ENCODE data around the gene GARIN5A. TPM values are rescaled to one million over a fixed set of nuclear protein-coding genes. Genes with fewer than 3 reads are reported as not detected.
"Not testable (repeated sequence)": the region's sequence is repeated elsewhere in the genome, so short reads cannot be mapped to it uniquely, and the experiment has no call there.

Gene GARIN5A
- polyA plus RNA-seq, 2 donors = 1.3 to 1.4 TPM

- no peaks in the 10 kb centered on the region for H3K27me3 ChIP-seq (ENCODE audit: control insufficient read depth in 1 of 2, insufficient read depth in 2 of 2, low read length in 2 of 2)
- peaks cover 0 to 3% of the 10 kb centered on the region in 2 donors for H3K9me3 ChIP-seq (ENCODE audit: control insufficient read depth in 2 of 2, insufficient read depth in 1 of 2, low read depth in 1 of 2, low read length in 1 of 2)
- no peak overlapping the region for H3K4me3 ChIP-seq (ENCODE audit: low read depth in 1 of 2, low read length in 2 of 2)
- no peaks in the 10 kb centered on the region for H3K4me1 ChIP-seq (ENCODE audit: control insufficient read depth in 2 of 2, insufficient read depth in 2 of 2, low read length in 1 of 2)
- H3K27ac ChIP-seq (ENCODE audit: low read depth in 2 of 2, low read length in 1 of 2) = no peak overlapping the region
- WGBS, 2 donors = 83 to 84% methylated on average over 5 of the region's 5 CpGs
- no peaks in the 10 kb centered on the region for H3K36me3 ChIP-seq (ENCODE audit: control insufficient read depth in 2 of 2, insufficient read depth in 2 of 2, low read length in 1 of 2)
These were observed 29.6 kb downstream of the GARIN5A start for GRCh38 chr19:50447053-50447452.

GRCh38 chr19:50444059-50444458 lies 32.6 kb downstream of the GARIN5A start:
- 60 to 78% methylated on average over 1 of the region's 1 CpG for WGBS, 2 donors
- H3K27ac ChIP-seq (ENCODE audit: low read depth in 2 of 2, low read length in 1 of 2) = no peak overlapping the region
- H3K27me3 ChIP-seq (ENCODE audit: control insufficient read depth in 1 of 2, insufficient read depth in 2 of 2, low read length in 2 of 2) = no peaks in the 10 kb centered on the region
- H3K9me3 ChIP-seq (ENCODE audit: control insufficient read depth in 2 of 2, insufficient read depth in 1 of 2, low read depth in 1 of 2, low read length in 1 of 2) = peaks cover 0 to 3% of the 10 kb centered on the region in 2 donors
- no peaks in the 10 kb centered on the region for H3K4me1 ChIP-seq (ENCODE audit: control insufficient read depth in 2 of 2, insufficient read depth in 2 of 2, low read length in 1 of 2)
- no peak overlapping the region for H3K4me3 ChIP-seq (ENCODE audit: low read depth in 1 of 2, low read length in 2 of 2)
- H3K36me3 ChIP-seq (ENCODE audit: control insufficient read depth in 2 of 2, insufficient read depth in 2 of 2, low read length in 1 of 2) = no peaks in the 10 kb centered on the region

- H3K27me3 ChIP-seq (ENCODE audit: control insufficient read depth in 1 of 2, insufficient read depth in 2 of 2, low read length in 2 of 2); H3K4me3 ChIP-seq (ENCODE audit: low read depth in 1 of 2, low read length in 2 of 2); H3K9me3 ChIP-seq (ENCODE audit: control insufficient read depth in 2 of 2, insufficient read depth in 1 of 2, low read depth in 1 of 2, low read length in 1 of 2); H3K36me3 ChIP-seq (ENCODE audit: control insufficient read depth in 2 of 2, insufficient read depth in 2 of 2, low read length in 1 of 2); H3K27ac ChIP-seq (ENCODE audit: low read depth in 2 of 2, low read length in 1 of 2); H3K4me1 ChIP-seq (ENCODE audit: control insufficient read depth in 2 of 2, insufficient read depth in 2 of 2, low read length in 1 of 2): not testable (repeated sequence)
- 59 to 75% methylated on average over 2 of the region's 2 CpGs for WGBS, 2 donors
These were observed 37.5 kb downstream of the GARIN5A start for GRCh38 chr19:50439130-50439529.

GRCh38 chr19:50437862-50438449 lies 38.7 kb downstream of the GARIN5A start:
- 87 to 90% methylated on average over 5 of the region's 5 CpGs for WGBS, 2 donors
- Histone ChIP-seq H3K4me3 (ENCODE audit: low read depth in 1 of 2, low read length in 2 of 2) (no peak overlapping the region), H3K4me1 (ENCODE audit: control insufficient read depth in 2 of 2, insufficient read depth in 2 of 2, low read length in 1 of 2) (no peaks in the 10 kb centered on the region), H3K9me3 (ENCODE audit: control insufficient read depth in 2 of 2, insufficient read depth in 1 of 2, low read depth in 1 of 2, low read length in 1 of 2) (peaks cover 0 to 2% of the 10 kb centered on the region in 2 donors), H3K36me3 (ENCODE audit: control insufficient read depth in 2 of 2, insufficient read depth in 2 of 2, low read length in 1 of 2) (no peaks in the 10 kb centered on the region), H3K27ac (ENCODE audit: low read depth in 2 of 2, low read length in 1 of 2) (no peak overlapping the region), H3K27me3 (ENCODE audit: control insufficient read depth in 1 of 2, insufficient read depth in 2 of 2, low read length in 2 of 2) (no peaks in the 10 kb centered on the region)

- no peaks in the 10 kb centered on the region for H3K36me3 ChIP-seq (ENCODE audit: control insufficient read depth in 2 of 2, insufficient read depth in 2 of 2, low read length in 1 of 2)
- no peaks in the 10 kb centered on the region for H3K27me3 ChIP-seq (ENCODE audit: control insufficient read depth in 1 of 2, insufficient read depth in 2 of 2, low read length in 2 of 2)
- 77 to 81% methylated on average over 12 of the region's 12 CpGs for WGBS, 2 donors
- H3K9me3 ChIP-seq (ENCODE audit: control insufficient read depth in 2 of 2, insufficient read depth in 1 of 2, low read depth in 1 of 2, low read length in 1 of 2) = peaks cover 0 to 2% of the 10 kb centered on the region in 2 donors
- H3K4me3 ChIP-seq (ENCODE audit: low read depth in 1 of 2, low read length in 2 of 2) = no peak overlapping the region
- H3K27ac ChIP-seq (ENCODE audit: low read depth in 2 of 2, low read length in 1 of 2) = no peak overlapping the region
- no peaks in the 10 kb centered on the region for H3K4me1 ChIP-seq (ENCODE audit: control insufficient read depth in 2 of 2, insufficient read depth in 2 of 2, low read length in 1 of 2)
These were observed 41.0 kb downstream of the GARIN5A start for GRCh38 chr19:50435627-50436026.

- WGBS, 2 donors = 77 to 83% methylated on average over 17 of the region's 17 CpGs
- Histone ChIP-seq H3K9me3 (ENCODE audit: control insufficient read depth in 2 of 2, insufficient read depth in 1 of 2, low read depth in 1 of 2, low read length in 1 of 2) (peaks cover 0 to 2% of the 10 kb centered on the region in 2 donors), H3K27me3 (ENCODE audit: control insufficient read depth in 1 of 2, insufficient read depth in 2 of 2, low read length in 2 of 2) (no peaks in the 10 kb centered on the region), H3K27ac (ENCODE audit: low read depth in 2 of 2, low read length in 1 of 2) (no peak overlapping the region), H3K4me3 (ENCODE audit: low read depth in 1 of 2, low read length in 2 of 2) (no peak overlapping the region), H3K4me1 (ENCODE audit: control insufficient read depth in 2 of 2, insufficient read depth in 2 of 2, low read length in 1 of 2) (no peaks in the 10 kb centered on the region), H3K36me3 (ENCODE audit: control insufficient read depth in 2 of 2, insufficient read depth in 2 of 2, low read length in 1 of 2) (no peaks in the 10 kb centered on the region)
These were observed 41.4 kb downstream of the GARIN5A start for GRCh38 chr19:50435221-50435620.

- Histone ChIP-seq H3K27ac (ENCODE audit: low read depth in 2 of 2, low read length in 1 of 2) (no peak overlapping the region), H3K9me3 (ENCODE audit: control insufficient read depth in 2 of 2, insufficient read depth in 1 of 2, low read depth in 1 of 2, low read length in 1 of 2) (peaks cover 0 to 2% of the 10 kb centered on the region in 2 donors), H3K4me1 (ENCODE audit: control insufficient read depth in 2 of 2, insufficient read depth in 2 of 2, low read length in 1 of 2) (no peaks in the 10 kb centered on the region), H3K4me3 (ENCODE audit: low read depth in 1 of 2, low read length in 2 of 2) (no peak overlapping the region), H3K36me3 (ENCODE audit: control insufficient read depth in 2 of 2, insufficient read depth in 2 of 2, low read length in 1 of 2) (no peaks in the 10 kb centered on the region), H3K27me3 (ENCODE audit: control insufficient read depth in 1 of 2, insufficient read depth in 2 of 2, low read length in 2 of 2) (no peaks in the 10 kb centered on the region)
- 30 to 46% methylated on average over 12 of the region's 12 CpGs for WGBS, 2 donors
These were observed 42.1 kb downstream of the GARIN5A start for GRCh38 chr19:50434525-50434924.

GRCh38 chr19:50433201-50434180 lies 43.2 kb downstream of the GARIN5A start:
- Histone ChIP-seq H3K4me3 (ENCODE audit: low read depth in 1 of 2, low read length in 2 of 2) (no peak overlapping the region), H3K4me1 (ENCODE audit: control insufficient read depth in 2 of 2, insufficient read depth in 2 of 2, low read length in 1 of 2) (no peaks in the 10 kb centered on the region), H3K9me3 (ENCODE audit: control insufficient read depth in 2 of 2, insufficient read depth in 1 of 2, low read depth in 1 of 2, low read length in 1 of 2) (peaks cover 0 to 2% of the 10 kb centered on the region in 2 donors), H3K27me3 (ENCODE audit: control insufficient read depth in 1 of 2, insufficient read depth in 2 of 2, low read length in 2 of 2) (no peaks in the 10 kb centered on the region), H3K36me3 (ENCODE audit: control insufficient read depth in 2 of 2, insufficient read depth in 2 of 2, low read length in 1 of 2) (no peaks in the 10 kb centered on the region), H3K27ac (ENCODE audit: low read depth in 2 of 2, low read length in 1 of 2) (no peak overlapping the region)
- WGBS, 2 donors = 75 to 84% methylated on average over 19 of the region's 19 CpGs

- H3K27ac ChIP-seq (ENCODE audit: low read depth in 2 of 2, low read length in 1 of 2) = peak within 1 kb of the TSS; percentile 62 to 68
- H3K4me3 ChIP-seq (ENCODE audit: low read depth in 1 of 2, low read length in 2 of 2) = peak within 1 kb of the TSS; percentile 56 to 62
- WGBS, 2 donors = 4% methylated on average over 34 to 40 of the region's 40 CpGs
- no peaks in the 10 kb centered on the region for H3K27me3 ChIP-seq (ENCODE audit: control insufficient read depth in 1 of 2, insufficient read depth in 2 of 2, low read length in 2 of 2)
- no peaks in the 10 kb centered on the region for H3K36me3 ChIP-seq (ENCODE audit: control insufficient read depth in 2 of 2, insufficient read depth in 2 of 2, low read length in 1 of 2)
- no peaks in the 10 kb centered on the region for H3K9me3 ChIP-seq (ENCODE audit: control insufficient read depth in 2 of 2, insufficient read depth in 1 of 2, low read depth in 1 of 2, low read length in 1 of 2)
- peaks cover 0 to 4% of the 10 kb centered on the region in 2 donors for H3K4me1 ChIP-seq (ENCODE audit: control insufficient read depth in 2 of 2, insufficient read depth in 2 of 2, low read length in 1 of 2)
These were observed 44.2 kb downstream of the GARIN5A start, which contains the start of gene MYBPC2 for GRCh38 chr19:50432221-50433028. Gene MYBPC2 (plus strand): TSS chr19:50432892. CDS start chr19:50432954, 62 bp downstream.

All from esophagus (tissue), 2 donors.